Activated B cell treated with CpG ODN at 0.5 μM for 24 hours (primary cell): ENCODE results near the gene DMTF1. TPM values are rescaled to one million over a fixed set of nuclear protein-coding genes. Genes with fewer than 3 reads are reported as not detected.

Source experiments
- ATAC-seq: fragments of 200-7000 bp; cut with Tn5 transposase; one replicate; pipeline ENCODE4 v1.10.0; 2021; ENCODE audit warnings: low read depth, mild to moderate bottlenecking, moderate library complexity
- CTCF ChIA-PET: fragments of 350-600 bp; sonication (Branson Sonifier 250); formaldehyde crosslinking; loops from one replicate; lab custom pipeline; 2021; ENCODE audit warnings: antibody characterized with exemption; lab: Charles Lee
- POLR2A ChIA-PET: fragments of 350-600 bp; sonication (Branson Sonifier 250); formaldehyde crosslinking; loops from one replicate; lab custom pipeline; 2021; ENCODE audit warnings: antibody characterized with exemption; lab: Charles Lee
- DNase-seq: peaks from one replicate; pipeline ENCODE4 v3.0.0; 2022
- H3K27ac Mint-ChIP-seq: one replicate; pipeline ENCODE4 v1.8.0; 2020; ENCODE audit warnings: mixed read lengths
- H3K27me3 Mint-ChIP-seq: one replicate; pipeline ENCODE4 v1.8.0; 2021; ENCODE audit warnings: mixed read lengths
- H3K36me3 Mint-ChIP-seq: one replicate; pipeline ENCODE4 v1.8.0; 2021; ENCODE audit warnings: low read depth, mixed read lengths
- H3K4me1 Mint-ChIP-seq: one replicate; pipeline ENCODE4 v1.8.0; 2021; ENCODE audit warnings: mixed read lengths
- H3K4me3 Mint-ChIP-seq: one replicate; pipeline ENCODE4 v1.8.0; 2020; ENCODE audit warnings: mild to moderate bottlenecking, mixed read lengths
- H3K9me3 Mint-ChIP-seq: one replicate; pipeline ENCODE4 v1.8.0; 2020; ENCODE audit warnings: mixed read lengths
- CTCF ChIP-seq: fragments of 200-600 bp; IDR thresholded peaks from one replicate; pipeline ENCODE4 v1.8.0; 2022; ENCODE audit warnings: antibody characterized with exemption, mild to moderate bottlenecking
- intact Hi-C: fragments of 100-400 bp; cut with micrococcal nuclease; formaldehyde crosslinking; loops from one replicate; pipeline ENCODE4 v1.15.1; 2024
- total RNA-seq: library from RNA; stranded (reverse); gene quantifications from 2 replicates; pipeline ENCODE4 v1.2.3, GENCODE V29; 2022

DMTF1 gene
- total RNA-seq, 1 donor from 2014 or later: 175 TPM

- CTCF ChIA-PET: no interaction called here
- ATAC-seq (no peak), DNase-seq (no peak)
- Mint-ChIP-seq H3K9me3 (no peaks in the 10 kb centered on the region), H3K27me3 (no peaks in the 10 kb centered on the region), H3K4me1 (peaks cover 7% of the 10 kb centered on the region), H3K36me3 (no peaks in the 10 kb centered on the region), H3K4me3 (no peak overlapping the region), H3K27ac (no peak overlapping the region)
- intact Hi-C loops: no loop called here
- POLR2A ChIA-PET: no interaction called here
- no peak for TF ChIP-seq CTCF
These were observed 22.4 kb upstream of the DMTF1 start for GRCh38 chr7:87129848-87130247.

- DNase-seq (no peak), ATAC-seq (no peak)
- CTCF ChIA-PET: no interaction called here
- Mint-ChIP-seq H3K36me3 (no peaks in the 10 kb centered on the region), H3K4me1 (peaks cover 7% of the 10 kb centered on the region), H3K4me3 (no peak overlapping the region), H3K27me3 (no peaks in the 10 kb centered on the region), H3K9me3 (no peaks in the 10 kb centered on the region), H3K27ac (no peak overlapping the region)
- intact Hi-C loops: no loop called here
- POLR2A ChIA-PET: no interaction called here
- TF ChIP-seq CTCF: no peak
These were observed 20.5 kb upstream of the DMTF1 start for GRCh38 chr7:87131771-87132170.

GRCh38 chr7:87137271-87137670, 15.0 kb upstream of the DMTF1 start:
- no peak for DNase-seq
- H3K9me3 Mint-ChIP-seq: no peaks in the 10 kb centered on the region
- POLR2A ChIA-PET: no interaction called here
- CTCF ChIA-PET: interaction anchor here (0.8 kb wide), 1 partner anchor 11 kb away, joined by 3 read pairs; no protein-coding TSS in a partner anchor
- TF ChIP-seq CTCF: no peak
- H3K4me1 Mint-ChIP-seq: peaks cover 7% of the 10 kb centered on the region
- peaks cover 8% of the 10 kb centered on the region for H3K27me3 Mint-ChIP-seq
- no peak overlapping the region for H3K27ac Mint-ChIP-seq
- ATAC-seq: no peak
- intact Hi-C loops: loop anchor here (5.0 kb wide), 1 partner anchor 60 kb away; no protein-coding TSS in a partner anchor
- H3K36me3 Mint-ChIP-seq: no peaks in the 10 kb centered on the region
- no peak overlapping the region for H3K4me3 Mint-ChIP-seq

- intact Hi-C loops: loop anchor here (5.0 kb wide), 1 partner anchor 62 kb away; no protein-coding TSS in a partner anchor
- H3K4me1 Mint-ChIP-seq: peaks cover 9% of the 10 kb centered on the region
- no peak overlapping the region for H3K4me3 Mint-ChIP-seq
- H3K9me3 Mint-ChIP-seq: no peaks in the 10 kb centered on the region
- no peak overlapping the region for H3K27ac Mint-ChIP-seq
- CTCF ChIA-PET: interaction anchor here (0.9 kb wide), 1 partner anchor 8 kb away, joined by 3 read pairs; no protein-coding TSS in a partner anchor
- ATAC-seq (no peak), DNase-seq (no peak)
- no peak for TF ChIP-seq CTCF
- no peaks in the 10 kb centered on the region for H3K36me3 Mint-ChIP-seq
- peaks cover 8% of the 10 kb centered on the region for H3K27me3 Mint-ChIP-seq
- POLR2A ChIA-PET: no interaction called here
These were observed 12.7 kb upstream of the DMTF1 start for GRCh38 chr7:87139514-87139913.

GRCh38 chr7:87140271-87140748, 11.9 kb upstream of the DMTF1 start:
- TF ChIP-seq CTCF: no peak
- no peaks in the 10 kb centered on the region for H3K36me3 Mint-ChIP-seq
- POLR2A ChIA-PET: no interaction called here
- no peaks in the 10 kb centered on the region for H3K9me3 Mint-ChIP-seq
- no peak overlapping the region for H3K27ac Mint-ChIP-seq
- peaks cover 13% of the 10 kb centered on the region for H3K4me1 Mint-ChIP-seq
- ATAC-seq: no peak
- intact Hi-C loops: no loop called here
- DNase-seq: no peak
- H3K27me3 Mint-ChIP-seq: peaks cover 8% of the 10 kb centered on the region
- CTCF ChIA-PET: no interaction called here
- no peak overlapping the region for H3K4me3 Mint-ChIP-seq
